HepG2 (cell line): ENCODE measurements around the gene ME3. TPM values are rescaled to one million over a fixed set of nuclear protein-coding genes. Genes with fewer than 3 reads are reported as not detected.
"Not testable (repeated sequence)": the region's sequence is repeated elsewhere in the genome, so short reads cannot be mapped to it uniquely, and the experiment has no call there.

Experiments
- ATAC-seq: fragments of 200-7000 bp; cut with Tn5 transposase; 3 replicates; pipeline ENCODE4 v1.9.1; 2020; ENCODE audit warnings: mild to moderate bottlenecking, moderate library complexity
- BruUV-seq: library from RNA; stranded (reverse); fragments of 400-500 nt; replicated peaks from 2 replicates; lab custom pipeline; 2021; lab: Mats Ljungman, UMichigan
- CTCF ChIA-PET: fragments of 300-600 bp; formaldehyde crosslinking; extraction: SDS; loops from one replicate; lab custom pipeline; 2021; ENCODE audit warnings: low total read pairs, inconsistent platforms, low intra/inter-chr PET ratio; lab: Yijun Ruan, JAX
- POLR2A ChIA-PET: fragments of 350-600 bp; sonication (Branson Sonifier 250); formaldehyde crosslinking; loops from one replicate; lab custom pipeline; 2020; ENCODE audit warnings: antibody characterized with exemption, inconsistent platforms; lab: Yijun Ruan, JAX
- DNase-seq: peaks from one replicate; pipeline ENCODE4 v3.0.0-alpha.2; 2015; ENCODE audit warnings: low spot score
- FAIRE-seq: peaks from 3 replicates; lab custom pipeline; 2011; peaks lifted over from hg19 to GRCh38; lab: Jason Lieb, UNC
- H2AFZ ChIP-seq: one replicate; pipeline ENCODE4 v1.6.1; 2011; ENCODE audit warnings: low read length, inconsistent platforms
- H3K27ac ChIP-seq: fragments of 300-600 bp; 3 replicates; pipeline ENCODE4 v1.8.0; 2011; ENCODE audit warnings: mixed run types, mild to moderate bottlenecking, mixed read lengths, low read length, inconsistent platforms; ENCODE audit not compliant: insufficient read depth; ENCODE audit errors: extremely low read length
- H3K27me3 ChIP-seq, 2 experiments: fragments of 200-600 bp in 1 of 2; 2 replicates in 1 of 2; 3 replicates in 1 of 2; pipeline versions ENCODE4 v1.6.0 to v1.8.0; 2011; ENCODE audit warnings: low read length in 2 of 2, mild to moderate bottlenecking in 2 of 2, moderate library complexity in 2 of 2, inconsistent platforms in 1 of 2; ENCODE audit not compliant: insufficient read depth in 2 of 2, control insufficient read depth in 1 of 2
- H3K36me3 ChIP-seq, 2 experiments: fragments of 200-600 bp in 1 of 2; replicated peaks in 1 of 2; 2 replicates in 1 of 2; 3 replicates in 1 of 2; pipeline versions ENCODE4 v1.5.1 to v1.8.0; 2011; ENCODE audit warnings: low read length in 2 of 2, inconsistent platforms in 1 of 2; ENCODE audit not compliant: insufficient read depth in 2 of 2, control insufficient read depth in 1 of 2
- H3K4me1 ChIP-seq: 2 replicates; pipeline ENCODE4 v1.5.1; 2012; ENCODE audit warnings: low read length, inconsistent platforms; ENCODE audit not compliant: insufficient read depth
- H3K4me2 ChIP-seq: 2 replicates; pipeline ENCODE4 v1.6.0; 2011; ENCODE audit warnings: low read depth, low read length, inconsistent platforms
- H3K4me3 ChIP-seq, 3 experiments: fragments of 200-600 bp in 1 of 3; sonication (generic), shearing (Covaris generic) in 1 of 3; replicated peaks in 1 of 3; 2 replicates each; pipeline ENCODE4 v1.5.1; 2011 to 2016; ENCODE audit warnings: low read length in 3 of 3, inconsistent platforms in 2 of 3, low read depth in 2 of 3, mild to moderate bottlenecking in 2 of 3, control low read depth in 1 of 3, mixed read lengths in 1 of 3; ENCODE audit not compliant: insufficient read depth in 1 of 3
- H3K79me2 ChIP-seq: one replicate; pipeline ENCODE4 v1.6.1; 2011; ENCODE audit warnings: low read length, inconsistent platforms; ENCODE audit not compliant: insufficient read depth
- H3K9ac ChIP-seq: 2 replicates; pipeline ENCODE4 v1.6.0; 2011; ENCODE audit warnings: mild to moderate bottlenecking, low read depth, low read length, inconsistent platforms; ENCODE audit not compliant: insufficient read depth
- H3K9me3 ChIP-seq: 2 replicates; pipeline ENCODE4 v1.5.1; 2012; ENCODE audit warnings: mild to moderate bottlenecking, low read length
- H4K20me1 ChIP-seq: 2 replicates; pipeline ENCODE4 v1.6.0; 2011; ENCODE audit warnings: inconsistent platforms, mild to moderate bottlenecking, low read length, moderate library complexity; ENCODE audit not compliant: insufficient read depth
- DPF2 ChIP-seq: sonication (generic); formaldehyde crosslinking; IDR thresholded peaks from 2 replicates; pipeline ENCODE4 v1.4.0; 2020; ENCODE audit warnings: mild to moderate bottlenecking, low read depth, missing genetic modification reagents, borderline replicate concordance
- HIC2 ChIP-seq: sonication (generic); formaldehyde crosslinking; IDR thresholded peaks from 2 replicates; pipeline ENCODE4 v1.9.0; 2022; ENCODE audit warnings: low read depth, missing genetic modification reagents
- U2AF2 ChIP-seq: fragments of 200-400 bp; formaldehyde crosslinking; IDR thresholded peaks from 2 replicates; pipeline ENCODE4 v1.6.1; 2017; ENCODE audit warnings: low read depth, mild to moderate bottlenecking, low read length
- ZBTB20 ChIP-seq: sonication (generic); formaldehyde crosslinking; IDR thresholded peaks from 2 replicates; pipeline ENCODE4 v1.8.1; 2023; ENCODE audit warnings: missing genetic modification reagents, low read depth, mild to moderate bottlenecking, borderline replicate concordance
- ZNF468 ChIP-seq: sonication (generic); formaldehyde crosslinking; IDR thresholded peaks from 2 replicates; pipeline ENCODE4 v1.8.0; 2022; ENCODE audit warnings: mild to moderate bottlenecking, moderate library complexity, missing genetic modification reagents
- ZNF883 ChIP-seq: sonication (generic); formaldehyde crosslinking; IDR thresholded peaks from 2 replicates; pipeline ENCODE4 v1.5.1; 2020; ENCODE audit warnings: mild to moderate bottlenecking, missing genetic modification reagents; ENCODE audit errors: not compliant biosample characterization
- whole genome bisulfite sequencing: methylation state at CpG from one replicate; pipeline ENCODE4 v1.1.6; 2017; ENCODE audit warnings: low lambda C conversion rate; 5-methylcytosine and 5-hydroxymethylcytosine counted together
- in situ Hi-C: cut with HindIII; loops from 2 replicates; pipeline ENCODE4 v1.10.0; 2017; ENCODE audit warnings: low pct_unique_long_range_greater_than_20kb; ENCODE audit not compliant: extremely low pct_ligation_motif_present
- intact Hi-C: fragments of 100-400 bp; cut with micrococcal nuclease; formaldehyde crosslinking; loops from one replicate; pipeline ENCODE4 v1.10.0; 2022; ENCODE audit not compliant: unreplicated experiment
- polyA plus RNA-seq, 8 experiments: library from polyadenylated mRNA; depleted of rRNA in 3 of 8; stranded (reverse) in 7 of 8; unstranded in 1 of 8; fragments of >200 nt; fragmentation: Illumina TruSeq in 4 of 8; extraction: Trizol in 4 of 8; gene quantifications; 2 replicates each; pipeline versions ENCODE4 v1.2.1 to v1.2.3, GENCODE V29; 2011 to 2016; ENCODE audit warnings: low read depth in 4 of 8, missing spikeins in 1 of 8, mixed read lengths in 1 of 8; ENCODE audit not compliant: insufficient read depth in 1 of 8
- total RNA-seq, 5 experiments: library from RNA; depleted of rRNA; stranded (reverse); fragments of >200 nt; fragmentation: Illumina TruSeq; extraction: Trizol; gene quantifications; 2 replicates each; pipeline ENCODE4 v1.2.3, GENCODE V29; 2016; ENCODE audit warnings: low read depth in 1 of 5
- TF ChIP-seq, protein P1 (sequence below): sonication (generic); formaldehyde crosslinking; IDR thresholded peaks from 2 replicates; pipeline ENCODE4 v1.5.0; 2020; ENCODE audit warnings: mild to moderate bottlenecking, missing genetic modification reagents, borderline replicate concordance

Gene ME3
- total and polyA plus RNA-seq, 2 of the 13 experiments (the other 11 are each of a cell fraction or from before 2014, with no cell fraction given): not detected

DNA sequence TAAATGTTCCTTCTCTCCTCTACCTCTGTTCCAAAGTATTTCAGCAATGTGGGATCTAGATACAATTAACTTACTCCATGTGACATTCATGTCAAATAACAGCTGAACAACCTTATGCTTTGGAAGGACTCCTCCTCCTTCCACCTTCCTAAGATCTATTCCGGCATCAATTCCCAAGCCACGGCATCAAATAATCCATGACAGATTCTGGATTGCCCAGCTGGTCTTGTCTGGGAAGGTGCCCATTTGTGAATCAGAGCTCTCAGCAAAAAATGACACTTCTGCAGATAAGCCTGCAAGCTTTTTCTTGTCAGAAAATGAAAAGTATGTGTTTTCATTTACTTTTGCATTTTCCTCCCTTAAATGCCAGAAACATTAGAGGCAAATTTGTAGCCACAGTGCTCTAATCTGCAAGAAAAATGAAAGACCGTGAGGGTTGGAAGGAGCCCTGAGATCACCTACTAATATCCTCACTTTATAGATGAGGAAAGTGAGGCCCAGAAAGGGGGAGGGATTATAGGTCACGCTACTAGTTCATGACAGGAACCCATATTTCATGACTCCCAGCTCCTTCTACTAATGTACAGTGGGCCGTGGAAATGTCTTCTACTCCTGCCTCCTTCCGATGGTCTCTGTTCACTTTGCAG lies 124.0 kb downstream of the ME3 start:
- Histone ChIP-seq H3K27me3 (peaks cover 2 to 13% of the 10 kb centered on the region in 2 experiments; a peak in 3 of 5 replicates), H3K9ac (no peak overlapping the region), H3K9me3 (no peaks in the 10 kb centered on the region), H3K36me3 (no peaks in the 10 kb centered on the region), H3K4me1 (peaks cover 17% of the 10 kb centered on the region), H3K27ac (no peak overlapping the region), H3K79me2 (no peaks in the 10 kb centered on the region), H3K4me2 (no peak overlapping the region), H3K4me3 (no peak overlapping the region), H2AFZ (no peak overlapping the region), H4K20me1 (no peaks in the 10 kb centered on the region)
- ATAC-seq (no peak), DNase-seq (no peak), FAIRE-seq (no peak)
- intact Hi-C loops (no loop called here), in situ Hi-C loops (no loop called here)
- WGBS: 27% methylated on average over 6 of the region's 6 CpGs
- ChIA-PET POLR2A (no interaction called here), CTCF (no interaction called here)
- no peak for TF ChIP-seq U2AF2
- no peak for TF ChIP-seq HIC2 (CRISPR knock-in tag)
- TF ChIP-seq DPF2 (CRISPR knock-in tag): no peak
- TF ChIP-seq ZBTB20 (CRISPR knock-in tag): no peak
- BruUV-seq: no TSS peak

DNA sequence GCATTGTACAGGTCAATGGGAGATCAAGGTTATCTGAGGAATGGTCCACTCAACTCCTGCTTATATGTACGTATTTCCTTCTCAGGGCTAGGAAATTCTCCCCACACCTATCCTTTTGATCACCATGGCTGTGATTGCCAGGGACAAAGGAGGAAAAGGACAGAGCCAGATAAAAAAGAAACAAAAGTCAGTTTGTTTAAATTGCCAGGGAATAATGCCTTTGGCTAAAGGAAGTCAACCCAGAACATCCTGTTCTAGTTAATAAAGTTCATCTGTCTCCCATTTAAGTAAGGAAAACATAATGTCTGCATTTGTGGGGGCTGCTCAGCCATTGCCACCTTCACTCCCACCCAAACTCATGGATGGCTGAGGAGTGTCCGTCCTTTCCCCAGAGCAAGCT lies 124.7 kb downstream of the ME3 start:
- no peak overlapping the region for H3K4me2 ChIP-seq
- in situ Hi-C loops: no loop called here
- no TSS peak for BruUV-seq
- no peak overlapping the region for H3K27ac ChIP-seq
- H3K4me1 ChIP-seq: peaks cover 17% of the 10 kb centered on the region
- TF ChIP-seq ZNF468 (CRISPR knock-in tag): no peak
- TF ChIP-seq, protein P1, sequence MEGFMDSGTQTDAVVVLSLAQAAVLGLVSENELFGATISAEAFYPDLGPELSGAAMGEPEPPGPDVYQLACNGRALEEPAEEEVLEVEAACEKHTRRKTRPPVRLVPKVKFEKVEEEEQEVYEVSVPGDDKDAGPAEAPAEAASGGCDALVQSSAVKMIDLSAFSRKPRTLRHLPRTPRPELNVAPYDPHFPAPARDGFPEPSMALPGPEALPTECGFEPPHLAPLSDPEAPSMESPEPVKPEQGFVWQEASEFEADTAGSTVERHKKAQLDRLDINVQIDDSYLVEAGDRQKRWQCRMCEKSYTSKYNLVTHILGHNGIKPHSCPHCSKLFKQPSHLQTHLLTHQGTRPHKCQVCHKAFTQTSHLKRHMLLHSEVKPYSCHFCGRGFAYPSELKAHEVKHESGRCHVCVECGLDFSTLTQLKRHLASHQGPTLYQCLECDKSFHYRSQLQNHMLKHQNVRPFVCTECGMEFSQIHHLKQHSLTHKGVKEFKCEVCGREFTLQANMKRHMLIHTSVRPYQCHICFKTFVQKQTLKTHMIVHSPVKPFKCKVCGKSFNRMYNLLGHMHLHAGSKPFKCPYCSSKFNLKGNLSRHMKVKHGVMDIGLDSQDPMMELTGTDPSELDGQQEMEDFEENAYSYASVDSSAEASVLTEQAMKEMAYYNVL: no peak
- no peak for TF ChIP-seq ZNF883 (CRISPR knock-in tag)
- no peak overlapping the region for H2AFZ ChIP-seq
- no peak for DNase-seq
- H3K27me3 ChIP-seq: peaks cover 1 to 7% of the 10 kb centered on the region in 2 experiments; a peak in 3 of 5 replicates
- intact Hi-C loops: no loop called here
- H4K20me1 ChIP-seq: no peaks in the 10 kb centered on the region
- no peaks in the 10 kb centered on the region for H3K79me2 ChIP-seq
- 13% methylated on average over 2 of the region's 2 CpGs for WGBS
- no peak overlapping the region for H3K4me3 ChIP-seq
- CTCF ChIA-PET: no interaction called here
- no peak for ATAC-seq
- H3K9ac ChIP-seq: no peak overlapping the region
- POLR2A ChIA-PET: no interaction called here
- no peaks in the 10 kb centered on the region for H3K9me3 ChIP-seq
- H3K36me3 ChIP-seq: no peaks in the 10 kb centered on the region
- no peak for FAIRE-seq

- H3K9me3 ChIP-seq, H3K9ac ChIP-seq, H3K4me3 ChIP-seq, ATAC-seq, intact Hi-C loops, FAIRE-seq, H3K4me1 ChIP-seq, H2AFZ ChIP-seq, DNase-seq, H3K27ac ChIP-seq, H3K79me2 ChIP-seq, BruUV-seq, H3K4me2 ChIP-seq, H4K20me1 ChIP-seq, in situ Hi-C loops, H3K27me3 ChIP-seq, H3K36me3 ChIP-seq, CTCF ChIA-PET, POLR2A ChIA-PET: not testable (repeated sequence)
- WGBS: no CpG with 5 or more reads among the region's 3 CpGs
Observed at GRCh38 chr11:86541299-86541698, 131.1 kb downstream of the ME3 start.
